Hepatocyte (in vitro differentiated cells): ENCODE results near the gene FAM83D.

Experiments
- CTCF ChIP-seq: fragments of 200-600 bp; sonication (generic); IDR thresholded peaks from 2 replicates; pipeline ENCODE4 v1.5.1; 2016; ENCODE audit warnings: antibody characterized with exemption, mild to moderate bottlenecking; ENCODE audit not compliant: poor library complexity
- EZH2 ChIP-seq: fragments of 200-600 bp; sonication (generic); IDR thresholded peaks from 2 replicates; pipeline ENCODE4 v1.6.1; 2016; ENCODE audit warnings: antibody characterized with exemption, mild to moderate bottlenecking, borderline replicate concordance

GRCh38 chr20:38945012-38945411, 18.8 kb downstream of the FAM83D start:
- TF ChIP-seq EZH2 (no peak), CTCF (no peak)
